Measurements from ENCODE around the gene ANKRD34B. TPM values are rescaled to one million over a fixed set of nuclear protein-coding genes. Genes with fewer than 3 reads are reported as not detected.
A peak's percentile ranks its signal among the peaks of the same experiment; 100 is the strongest.

ANKRD34B gene
- total RNA-seq = not detected

DNA sequence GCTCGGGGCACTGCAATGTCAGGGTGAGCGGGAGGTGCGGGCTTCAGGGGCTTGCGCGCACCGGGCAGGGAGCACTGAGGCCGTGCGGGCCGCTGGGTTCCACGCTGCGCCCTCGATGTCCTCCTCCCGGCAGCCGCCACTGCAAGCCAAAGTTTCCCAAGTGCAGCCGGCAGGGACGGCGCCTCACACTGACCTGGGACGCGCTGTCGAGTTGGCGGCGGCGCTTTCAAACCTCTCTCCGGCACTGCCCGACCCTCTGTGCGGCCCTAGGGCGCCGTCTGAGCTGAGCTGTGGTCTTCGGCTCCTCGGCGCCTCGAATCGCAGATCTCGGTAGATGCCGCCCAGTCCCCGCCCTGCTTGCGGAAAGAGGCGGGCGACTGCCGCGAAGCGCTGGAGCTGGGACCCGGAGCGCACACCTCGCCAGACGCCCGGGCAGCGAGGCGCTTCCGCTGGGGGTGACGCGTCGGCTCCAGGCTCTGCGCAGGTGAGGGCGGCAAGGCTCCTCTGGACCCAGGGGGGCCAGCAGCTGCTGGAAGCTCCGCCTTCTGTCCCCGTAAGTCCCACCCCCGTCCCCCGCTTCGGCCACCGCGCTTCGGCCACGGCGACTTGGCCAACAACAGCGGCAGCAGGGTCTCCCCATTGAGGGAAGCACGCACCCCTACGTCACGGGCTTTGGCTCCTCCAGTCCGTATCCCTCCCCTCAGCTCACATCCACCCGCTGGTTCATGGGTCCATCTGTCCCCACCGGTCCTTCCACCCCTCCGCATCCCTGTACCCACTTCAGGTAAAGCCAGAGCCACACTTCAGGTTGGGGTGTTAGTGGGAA is at the start of gene ANKRD34B:
ANKRD34B (minus strand) TSS at position 320 of the 826 bp plus-strand sequence. CDS start 10,261 bp downstream, outside the sequence.
- peak; percentile 57 for DNase-seq
- peaks cover 81% of the 10 kb centered on the region for H3K27me3 Mint-ChIP-seq
- CTCF ChIA-PET = interaction anchor here (0.6 kb wide), 1 partner anchor 32 kb away, joined by 3 read pairs; no protein-coding TSS in a partner anchor
- H3K9me3 Mint-ChIP-seq (ENCODE audit: low read depth) = no peaks in the 10 kb centered on the region
- ATAC-seq = peak; percentile 82
- no peak within 1 kb of the TSS for H3K27ac Mint-ChIP-seq
- H3K36me3 Mint-ChIP-seq = no peaks in the 10 kb centered on the region
- H3K4me1 Mint-ChIP-seq = peaks cover 5% of the 10 kb centered on the region
- peak within 1 kb of the TSS; percentile 36 for H3K4me3 Mint-ChIP-seq

GRCh38 chr5:80619086-80619485 is 49.0 kb upstream of the ANKRD34B start:
- DNase-seq = no peak
- CTCF ChIA-PET = no interaction called here
- Mint-ChIP-seq H3K4me1 (peaks cover 15% of the 10 kb centered on the region), H3K27ac (no peak overlapping the region), H3K9me3 (ENCODE audit: low read depth) (no peaks in the 10 kb centered on the region), H3K27me3 (no peaks in the 10 kb centered on the region), H3K36me3 (peaks cover 20% of the 10 kb centered on the region), H3K4me3 (no peak overlapping the region)
- no peak for ATAC-seq

GRCh38 chr5:80618438-80618837 is 48.4 kb upstream of the ANKRD34B start:
- Mint-ChIP-seq H3K36me3 (peaks cover 22% of the 10 kb centered on the region), H3K27me3 (no peaks in the 10 kb centered on the region), H3K4me3 (no peak overlapping the region), H3K27ac (no peak overlapping the region), H3K9me3 (ENCODE audit: low read depth) (no peaks in the 10 kb centered on the region), H3K4me1 (peaks cover 15% of the 10 kb centered on the region)
- DNase-seq (no peak), ATAC-seq (no peak)
- CTCF ChIA-PET = no interaction called here

- Mint-ChIP-seq H3K4me3 (no peak overlapping the region), H3K9me3 (ENCODE audit: low read depth) (peaks cover 4% of the 10 kb centered on the region), H3K4me1 (peaks cover 15% of the 10 kb centered on the region), H3K27ac (no peak overlapping the region), H3K27me3 (no peaks in the 10 kb centered on the region), H3K36me3 (peaks cover 9% of the 10 kb centered on the region)
- CTCF ChIA-PET = interaction anchor here (0.6 kb wide), 1 partner anchor 9 kb away, joined by 4 read pairs; no protein-coding TSS in a partner anchor
- DNase-seq (no peak), ATAC-seq (no peak)
Measured at GRCh38 chr5:80615266-80615914, 45.3 kb upstream of the ANKRD34B start.

DNA sequence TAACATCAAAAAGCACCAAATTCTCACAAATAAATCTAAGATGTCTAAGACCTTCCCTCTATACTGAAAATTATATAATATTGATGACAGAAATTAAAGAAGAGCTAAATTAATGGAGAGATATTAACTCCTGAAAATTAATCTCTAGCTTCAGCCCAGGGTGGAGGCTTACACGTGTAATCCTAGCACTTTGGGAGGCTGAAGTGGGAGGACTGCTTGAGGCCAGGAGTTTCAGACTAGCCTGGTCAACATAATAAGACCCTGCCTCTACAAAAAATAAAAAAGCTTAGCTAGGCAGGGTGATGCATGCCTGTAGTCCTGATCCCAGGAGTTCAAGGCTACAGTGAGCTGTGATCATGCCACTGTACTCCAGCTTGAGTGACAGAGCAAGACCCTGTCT is 39.6 kb upstream of the ANKRD34B start:
- H3K9me3 Mint-ChIP-seq (ENCODE audit: low read depth) = peaks cover 8% of the 10 kb centered on the region
- H3K27ac Mint-ChIP-seq = no peak overlapping the region
- no peaks in the 10 kb centered on the region for H3K27me3 Mint-ChIP-seq
- no peak for DNase-seq
- CTCF ChIA-PET = no interaction called here
- H3K36me3 Mint-ChIP-seq = peaks cover 14% of the 10 kb centered on the region
- H3K4me1 Mint-ChIP-seq = peaks cover 4% of the 10 kb centered on the region
- H3K4me3 Mint-ChIP-seq = no peak overlapping the region
- no peak for ATAC-seq

- no peak for ATAC-seq
- CTCF ChIA-PET = interaction anchor here (0.6 kb wide), 1 partner anchor 370 kb away, joined by 3 read pairs; no protein-coding TSS in a partner anchor
Measured at GRCh38 chr5:80608731-80609130, 38.7 kb upstream of the ANKRD34B start.

DNA sequence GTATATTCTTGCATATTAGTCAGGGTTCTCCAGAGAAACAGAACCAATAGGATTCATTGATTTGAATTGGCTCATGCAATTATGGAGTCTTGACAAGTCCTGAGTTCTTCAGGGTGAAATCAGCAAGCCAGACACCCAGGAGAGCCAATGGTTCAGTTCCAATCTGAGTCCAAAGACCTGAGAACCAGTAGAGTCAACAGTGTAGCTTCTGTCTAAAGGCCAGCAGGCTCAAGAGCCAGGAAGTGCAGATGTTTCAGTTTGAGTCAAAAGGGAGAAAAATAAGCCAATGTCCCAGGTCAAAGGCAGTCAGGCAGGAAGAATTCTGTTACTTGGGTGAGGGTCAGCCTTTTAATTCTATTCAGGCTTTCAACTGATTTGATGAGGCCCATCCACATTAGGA is 37.8 kb upstream of the ANKRD34B start:
- Mint-ChIP-seq H3K36me3 (peaks cover 10% of the 10 kb centered on the region), H3K4me3 (no peak overlapping the region), H3K27ac (peak overlapping the region; percentile 0), H3K9me3 (ENCODE audit: low read depth) (peaks cover 8% of the 10 kb centered on the region), H3K27me3 (no peaks in the 10 kb centered on the region), H3K4me1 (peaks cover 4% of the 10 kb centered on the region)
- DNase-seq (no peak), ATAC-seq (no peak)
- CTCF ChIA-PET = no interaction called here

More at GRCh38 chr5:80608731-80609130, 38.7 kb upstream of the ANKRD34B start:
- H3K27ac Mint-ChIP-seq = no peak overlapping the region
- peaks cover 14% of the 10 kb centered on the region for H3K36me3 Mint-ChIP-seq
- peaks cover 8% of the 10 kb centered on the region for H3K9me3 Mint-ChIP-seq (ENCODE audit: low read depth)
- H3K4me1 Mint-ChIP-seq = peaks cover 4% of the 10 kb centered on the region
- H3K4me3 Mint-ChIP-seq = no peak overlapping the region
- no peaks in the 10 kb centered on the region for H3K27me3 Mint-ChIP-seq
- no peak for DNase-seq

GRCh38 chr5:80607343-80607742 is 37.3 kb upstream of the ANKRD34B start:
- Mint-ChIP-seq H3K4me3 (no peak overlapping the region), H3K9me3 (ENCODE audit: low read depth) (peaks cover 8% of the 10 kb centered on the region), H3K36me3 (peaks cover 10% of the 10 kb centered on the region), H3K27me3 (no peaks in the 10 kb centered on the region), H3K4me1 (peaks cover 4% of the 10 kb centered on the region), H3K27ac (no peak overlapping the region)
- DNase-seq = no peak
- no peak for ATAC-seq
- CTCF ChIA-PET = no interaction called here

DNA sequence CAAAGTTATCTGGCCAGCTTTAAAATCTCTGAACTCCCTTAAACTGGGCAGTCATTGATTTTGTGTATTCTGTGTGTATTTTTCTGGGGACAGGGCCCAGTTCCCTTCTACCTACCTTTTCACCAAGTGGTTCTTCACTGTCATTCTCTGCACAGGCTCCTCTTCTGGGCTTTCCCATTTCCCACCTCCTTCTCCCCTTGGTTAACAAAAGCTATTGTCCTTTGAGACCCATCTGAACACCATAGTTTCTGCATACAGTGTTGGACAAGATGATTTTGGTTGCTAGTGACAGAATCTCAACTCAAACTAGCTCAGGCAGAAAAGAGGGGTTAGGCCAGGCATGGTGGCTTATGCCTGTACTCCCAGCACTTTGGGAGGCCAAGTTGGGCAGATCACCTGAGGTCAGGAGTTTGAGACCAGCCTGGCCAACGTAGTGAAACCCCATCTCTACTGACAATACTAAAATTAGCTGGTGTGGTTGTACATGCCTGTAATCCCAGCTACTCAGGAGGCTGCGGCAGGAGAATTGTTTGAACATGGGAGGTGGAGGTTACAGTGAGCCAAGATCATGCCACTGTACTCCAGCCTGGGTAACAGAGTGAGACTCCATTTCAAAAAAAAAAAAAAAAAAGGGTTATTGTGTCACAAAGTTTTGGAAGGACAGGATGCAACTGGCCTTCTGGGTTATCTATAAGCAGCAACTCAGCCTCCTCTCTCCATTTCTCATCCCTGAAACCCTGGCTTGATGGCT is 31.0 kb upstream of the ANKRD34B start:
- CTCF ChIA-PET = no interaction called here
- Mint-ChIP-seq H3K36me3 (no peaks in the 10 kb centered on the region), H3K9me3 (ENCODE audit: low read depth) (no peaks in the 10 kb centered on the region)

DNA sequence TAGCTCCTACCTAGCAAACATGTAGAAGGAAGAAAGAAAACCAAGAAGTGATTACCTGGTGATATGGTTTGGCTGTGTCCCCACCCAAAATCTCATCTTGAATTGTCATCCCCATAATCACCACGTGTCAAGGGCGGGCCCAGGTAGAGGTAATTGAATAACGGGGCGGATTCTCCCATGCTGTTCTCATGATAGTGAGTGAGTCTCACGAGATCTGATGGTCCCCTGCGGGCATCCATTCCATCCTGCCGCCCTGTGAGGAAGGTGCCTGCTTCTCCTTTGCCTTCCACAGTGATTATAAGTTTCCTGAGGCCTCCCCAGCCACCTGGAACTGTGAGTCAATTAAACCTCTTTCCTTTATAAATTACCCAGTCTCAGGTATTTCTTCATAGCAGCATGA is 27.4 kb upstream of the ANKRD34B start:
- DNase-seq (no peak), ATAC-seq (no peak)
- Mint-ChIP-seq H3K4me3 (no peak overlapping the region), H3K27ac (no peak overlapping the region), H3K4me1 (no peaks in the 10 kb centered on the region), H3K9me3 (ENCODE audit: low read depth) (no peaks in the 10 kb centered on the region), H3K36me3 (no peaks in the 10 kb centered on the region), H3K27me3 (no peaks in the 10 kb centered on the region)
- CTCF ChIA-PET = no interaction called here

More for the DNA sequence above, 31.0 kb upstream of the ANKRD34B start:
- H3K27me3 Mint-ChIP-seq = no peaks in the 10 kb centered on the region
- DNase-seq (no peak), ATAC-seq (peak; percentile 61)
- H3K27ac Mint-ChIP-seq = no peak overlapping the region
- H3K4me3 Mint-ChIP-seq = no peak overlapping the region
- no peaks in the 10 kb centered on the region for H3K4me1 Mint-ChIP-seq

- H3K27ac Mint-ChIP-seq = no peak overlapping the region
- DNase-seq = no peak
- H3K27me3 Mint-ChIP-seq = peaks cover 11% of the 10 kb centered on the region
- H3K36me3 Mint-ChIP-seq = no peaks in the 10 kb centered on the region
- CTCF ChIA-PET = no interaction called here
- H3K9me3 Mint-ChIP-seq (ENCODE audit: low read depth) = no peaks in the 10 kb centered on the region
- H3K4me3 Mint-ChIP-seq = no peak overlapping the region
- H3K4me1 Mint-ChIP-seq = no peaks in the 10 kb centered on the region
- no peak for ATAC-seq
Measured at GRCh38 chr5:80594810-80595209, 24.7 kb upstream of the ANKRD34B start.

- Mint-ChIP-seq H3K4me1 (no peaks in the 10 kb centered on the region), H3K27me3 (peaks cover 11% of the 10 kb centered on the region), H3K4me3 (no peak overlapping the region), H3K36me3 (no peaks in the 10 kb centered on the region), H3K27ac (no peak overlapping the region), H3K9me3 (ENCODE audit: low read depth) (no peaks in the 10 kb centered on the region)
- ATAC-seq = no peak
- CTCF ChIA-PET = no interaction called here
- no peak for DNase-seq
Measured at GRCh38 chr5:80592761-80593160, 22.7 kb upstream of the ANKRD34B start.

DNA sequence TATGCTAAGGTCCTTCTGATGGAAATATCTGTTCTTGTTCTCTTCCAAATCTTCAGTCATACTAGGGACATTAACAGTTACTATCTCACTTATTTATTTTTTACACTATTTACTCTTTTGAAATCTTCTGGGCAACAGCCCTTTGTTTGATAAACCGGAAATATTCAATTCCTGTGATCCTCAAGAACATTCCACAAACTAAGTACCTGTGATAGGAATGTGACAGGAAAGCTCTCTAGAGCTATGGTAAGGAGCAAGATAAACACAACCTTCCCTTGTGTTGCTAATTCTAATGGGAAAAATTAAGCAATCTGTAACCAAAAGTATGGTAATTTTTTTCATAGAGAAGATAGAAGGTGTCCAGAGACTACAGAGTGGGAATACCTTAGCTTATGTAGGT is 22.0 kb upstream of the ANKRD34B start:
- Mint-ChIP-seq H3K9me3 (ENCODE audit: low read depth) (no peaks in the 10 kb centered on the region), H3K4me1 (no peaks in the 10 kb centered on the region), H3K27ac (no peak overlapping the region), H3K36me3 (no peaks in the 10 kb centered on the region), H3K27me3 (peaks cover 14% of the 10 kb centered on the region), H3K4me3 (no peak overlapping the region)
- no peak for DNase-seq
- CTCF ChIA-PET = no interaction called here
- ATAC-seq = no peak

Measured in activated CD8-positive, alpha-beta memory T cell treated with anti-CD3 and anti-CD28 coated beads, Interleukin-2, amount 10 ng/mL, durations not matched to agents 7 days and 5 days (primary cell).